H9 (cell line): Measurements from ENCODE around the gene LRCOL1. TPM values are rescaled to one million over a fixed set of nuclear protein-coding genes. Genes with fewer than 3 reads are reported as not detected.

ENCODE experiments used
- DNase-seq: peaks from one replicate; pipeline ENCODE4 v3.0.0-alpha.2; 2017
- H2AFZ ChIP-seq: one replicate; pipeline ENCODE4 v1.6.1; 2013; ENCODE audit warnings: mild to moderate bottlenecking, low read length, control low read depth, moderate library complexity
- H2AK5ac ChIP-seq: 2 replicates; pipeline ENCODE4 v1.6.1; 2013; ENCODE audit warnings: low read length, control low read depth, mixed read lengths; ENCODE audit not compliant: insufficient read length
- H2BK120ac ChIP-seq: one replicate; pipeline ENCODE4 v1.6.1; 2013; ENCODE audit warnings: low read depth, mild to moderate bottlenecking, low read length, control low read depth, inconsistent platforms; ENCODE audit not compliant: poor library complexity, severe bottlenecking
- H2BK12ac ChIP-seq: 2 replicates; pipeline ENCODE4 v1.6.1; 2013; ENCODE audit warnings: low read length, control low read depth, mixed read lengths, low read depth; ENCODE audit not compliant: insufficient read length
- H2BK15ac ChIP-seq: 2 replicates; pipeline ENCODE4 v1.6.1; 2013; ENCODE audit warnings: low read depth, low read length, control low read depth
- H2BK20ac ChIP-seq: one replicate; pipeline ENCODE4 v1.6.1; 2013; ENCODE audit warnings: low read depth, mild to moderate bottlenecking, low read length, control low read depth, inconsistent platforms; ENCODE audit not compliant: poor library complexity, severe bottlenecking
- H2BK5ac ChIP-seq: 2 replicates; pipeline ENCODE4 v1.6.1; 2013; ENCODE audit warnings: low read length, control low read depth, mixed read lengths; ENCODE audit not compliant: insufficient read length
- H3K14ac ChIP-seq: 2 replicates; pipeline ENCODE4 v1.6.1; 2013; ENCODE audit warnings: low read length, control low read depth; ENCODE audit not compliant: insufficient read depth
- H3K18ac ChIP-seq: 2 replicates; pipeline ENCODE4 v1.6.1; 2013; ENCODE audit warnings: low read depth, mild to moderate bottlenecking, mixed read lengths, low read length, control low read depth; ENCODE audit not compliant: insufficient read length
- H3K23ac ChIP-seq: 2 replicates; pipeline ENCODE4 v1.6.1; 2013; ENCODE audit warnings: low read length, control low read depth, mixed read lengths, low read depth; ENCODE audit not compliant: insufficient read length
- H3K23me2 ChIP-seq: 2 replicates; pipeline ENCODE4 v1.6.1; 2013; ENCODE audit warnings: low read depth, mild to moderate bottlenecking, mixed read lengths, low read length, control low read depth; ENCODE audit not compliant: insufficient read length, poor library complexity, severe bottlenecking
- H3K27ac ChIP-seq: 2 replicates; pipeline ENCODE4 v1.5.1; 2013; ENCODE audit warnings: low read length, control low read depth, mixed read lengths, low read depth; ENCODE audit not compliant: insufficient read length
- H3K27me3 ChIP-seq: 2 replicates; pipeline ENCODE4 v1.6.1; 2013; ENCODE audit warnings: low read length, control low read depth, inconsistent platforms; ENCODE audit not compliant: insufficient read depth
- H3K4ac ChIP-seq: 2 replicates; pipeline ENCODE4 v1.6.1; 2013; ENCODE audit warnings: low read depth, mild to moderate bottlenecking, control low read depth, inconsistent platforms, low read length, moderate library complexity
- H3K4me1 ChIP-seq: 2 replicates; pipeline ENCODE4 v1.6.1; 2013; ENCODE audit warnings: low read length, control low read depth, inconsistent platforms; ENCODE audit not compliant: insufficient read depth
- H3K4me2 ChIP-seq: 2 replicates; pipeline ENCODE4 v1.6.1; 2013; ENCODE audit warnings: low read length, control low read depth, mixed read lengths; ENCODE audit not compliant: insufficient read length, insufficient read depth
- H3K56ac ChIP-seq: 2 replicates; pipeline ENCODE4 v1.6.1; 2013; ENCODE audit warnings: low read depth, mild to moderate bottlenecking, mixed read lengths, low read length, control low read depth; ENCODE audit not compliant: insufficient read length
- H3K79me1 ChIP-seq: 2 replicates; pipeline ENCODE4 v1.6.1; 2013; ENCODE audit warnings: low read depth, mild to moderate bottlenecking, moderate library complexity, low read length, control low read depth, inconsistent platforms; ENCODE audit not compliant: insufficient read depth, poor library complexity, severe bottlenecking
- H3K79me2 ChIP-seq: 2 replicates; pipeline ENCODE4 v1.6.1; 2013; ENCODE audit warnings: low read length, control low read depth, inconsistent platforms; ENCODE audit not compliant: insufficient read depth
- H3K9ac ChIP-seq: 2 replicates; pipeline ENCODE4 v1.6.1; 2013; ENCODE audit warnings: low read length, control low read depth, mixed read lengths; ENCODE audit not compliant: insufficient read length; ENCODE audit errors: extremely low read depth
- H3K9me3 ChIP-seq: one replicate; pipeline ENCODE4 v1.6.1; 2013; ENCODE audit warnings: low read depth, low read length, inconsistent platforms; ENCODE audit not compliant: control insufficient read depth
- H3T11ph ChIP-seq: one replicate; pipeline ENCODE4 v1.6.1; 2013; ENCODE audit warnings: mild to moderate bottlenecking, low read length, control low read depth, inconsistent platforms
- H4K20me1 ChIP-seq: one replicate; pipeline ENCODE4 v1.6.1; 2013; ENCODE audit not compliant: control insufficient read depth, insufficient read length, insufficient read depth
- H4K5ac ChIP-seq: 2 replicates; pipeline ENCODE4 v1.6.1; 2013; ENCODE audit warnings: low read depth, mild to moderate bottlenecking, mixed read lengths, low read length, control low read depth; ENCODE audit not compliant: insufficient read length
- H4K8ac ChIP-seq: replicated peaks from 2 replicates; pipeline ENCODE4 v1.6.1; 2013; ENCODE audit warnings: low read length, control low read depth, mixed read lengths, low read depth; ENCODE audit not compliant: insufficient read length
- H4K91ac ChIP-seq: 2 replicates; pipeline ENCODE4 v1.6.1; 2013; ENCODE audit warnings: low read depth, mild to moderate bottlenecking, moderate library complexity, mixed read lengths, low read length, control low read depth; ENCODE audit not compliant: insufficient read length
- H3K27ac Mint-ChIP-seq, 3 experiments: 2 replicates in 2 of 3; 3 replicates in 1 of 3; pipeline ENCODE4 v1.8.0; 2020 to 2021; ENCODE audit warnings: mixed read lengths in 3 of 3, mild to moderate bottlenecking in 1 of 3, moderate library complexity in 1 of 3
- H3K27me3 Mint-ChIP-seq: 2 replicates; pipeline ENCODE4 v1.8.0; 2021; ENCODE audit warnings: low read depth, mild to moderate bottlenecking, moderate library complexity, mixed read lengths
- H3K36me3 Mint-ChIP-seq, 3 experiments: 2 replicates in 2 of 3; 3 replicates in 1 of 3; pipeline ENCODE4 v1.8.0; 2020 to 2021; ENCODE audit warnings: low read depth in 3 of 3, mixed read lengths in 3 of 3; ENCODE audit not compliant: insufficient read depth in 1 of 3
- H3K4me1 Mint-ChIP-seq, 2 experiments: 2 replicates each; pipeline ENCODE4 v1.8.0; 2020; ENCODE audit warnings: mixed read lengths in 2 of 2
- H3K4me3 Mint-ChIP-seq, 2 experiments: 2 replicates in 1 of 2; 3 replicates in 1 of 2; pipeline ENCODE4 v1.8.0; 2020 to 2021; ENCODE audit warnings: mild to moderate bottlenecking in 2 of 2, mixed read lengths in 2 of 2, moderate library complexity in 1 of 2
- H3K9me3 Mint-ChIP-seq, 2 experiments: 2 replicates in 1 of 2; 3 replicates in 1 of 2; pipeline ENCODE4 v1.8.0; 2020; ENCODE audit warnings: mild to moderate bottlenecking in 2 of 2, mixed read lengths in 2 of 2, moderate library complexity in 1 of 2
- WGBS: extraction: QIAGEN DNeasy Blood & Tissue Kit; methylation state at CpG from one replicate; pipeline ENCODE4 v1.1.7; 2013; ENCODE audit warnings: missing lambda C conversion rate, low lambda C conversion rate, mixed read lengths; ENCODE audit not compliant: insufficient read length; ENCODE audit errors: extremely low coverage; 5-methylcytosine and 5-hydroxymethylcytosine counted together
- total RNA-seq: library from RNA; stranded (reverse); gene quantifications from 2 replicates; pipeline ENCODE4 v1.2.1, GENCODE V29; 2021
- TF ChIP-seq, protein P1 (sequence below): fragments of 200-600 bp; sonication (generic); conservative IDR thresholded peaks from 3 replicates; pipeline ENCODE4 v1.8.0; 2021; ENCODE audit warnings: antibody characterized with exemption, mild to moderate bottlenecking

The LRCOL1 gene
- total RNA-seq, 1 experiment from 2014 or later: not detected

DNA sequence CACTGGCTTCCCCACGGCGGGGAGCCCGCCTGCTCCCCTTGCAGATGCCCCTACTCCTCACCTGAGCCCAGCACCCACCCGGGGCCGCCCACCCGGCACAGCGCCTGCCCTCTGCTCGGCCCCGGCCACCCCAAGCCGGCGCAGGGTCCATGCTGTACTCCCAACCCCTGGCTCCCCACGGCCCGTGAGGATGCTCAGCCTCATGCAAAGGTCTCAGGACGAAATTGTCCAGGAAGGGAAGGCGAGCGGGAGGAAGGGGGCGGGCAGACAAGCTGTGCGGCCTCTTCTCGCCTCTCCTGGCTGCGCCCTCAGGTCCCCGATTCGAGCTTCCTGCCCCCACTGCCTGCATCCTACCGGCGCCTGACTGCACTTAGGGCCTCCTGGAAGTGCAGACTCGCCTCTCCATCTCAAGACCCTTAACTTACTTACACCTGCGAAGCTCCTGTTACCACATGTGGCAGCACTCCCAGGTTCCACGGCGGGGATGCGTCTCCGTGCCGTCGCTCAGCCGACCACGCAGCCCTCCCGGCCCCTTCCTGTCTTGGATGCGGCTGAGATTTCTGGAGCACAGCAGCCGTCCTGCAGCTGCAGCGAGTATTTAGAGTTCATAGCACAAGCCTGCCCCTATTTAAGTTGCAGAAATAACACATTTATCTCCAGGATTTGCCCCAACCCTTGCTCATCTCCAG is 18.0 kb downstream of the LRCOL1 start:
- no peak overlapping the region for H3K27ac ChIP-seq
- peaks cover 99% of the 10 kb centered on the region for H3K27me3 Mint-ChIP-seq
- no peak overlapping the region for H2BK20ac ChIP-seq
- H3K56ac ChIP-seq: no peak overlapping the region
- no peak for DNase-seq
- peaks cover 0 to 4% of the 10 kb centered on the region in 2 experiments; a peak in 2 of 5 replicates for H3K9me3 Mint-ChIP-seq
- WGBS: no CpG with 5 or more reads among the region's 38 CpGs
- no peaks in the 10 kb centered on the region for H4K20me1 ChIP-seq
- no peak overlapping the region for H3K4me2 ChIP-seq
- TF ChIP-seq, protein P1, sequence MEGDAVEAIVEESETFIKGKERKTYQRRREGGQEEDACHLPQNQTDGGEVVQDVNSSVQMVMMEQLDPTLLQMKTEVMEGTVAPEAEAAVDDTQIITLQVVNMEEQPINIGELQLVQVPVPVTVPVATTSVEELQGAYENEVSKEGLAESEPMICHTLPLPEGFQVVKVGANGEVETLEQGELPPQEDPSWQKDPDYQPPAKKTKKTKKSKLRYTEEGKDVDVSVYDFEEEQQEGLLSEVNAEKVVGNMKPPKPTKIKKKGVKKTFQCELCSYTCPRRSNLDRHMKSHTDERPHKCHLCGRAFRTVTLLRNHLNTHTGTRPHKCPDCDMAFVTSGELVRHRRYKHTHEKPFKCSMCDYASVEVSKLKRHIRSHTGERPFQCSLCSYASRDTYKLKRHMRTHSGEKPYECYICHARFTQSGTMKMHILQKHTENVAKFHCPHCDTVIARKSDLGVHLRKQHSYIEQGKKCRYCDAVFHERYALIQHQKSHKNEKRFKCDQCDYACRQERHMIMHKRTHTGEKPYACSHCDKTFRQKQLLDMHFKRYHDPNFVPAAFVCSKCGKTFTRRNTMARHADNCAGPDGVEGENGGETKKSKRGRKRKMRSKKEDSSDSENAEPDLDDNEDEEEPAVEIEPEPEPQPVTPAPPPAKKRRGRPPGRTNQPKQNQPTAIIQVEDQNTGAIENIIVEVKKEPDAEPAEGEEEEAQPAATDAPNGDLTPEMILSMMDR: no peak
- no peak overlapping the region for H4K5ac ChIP-seq
- H3K14ac ChIP-seq: no peak overlapping the region; the same call in 1 of the 2 replicates
- H2AFZ ChIP-seq: no peak overlapping the region
- H4K8ac ChIP-seq: no peak overlapping the region
- H3K4me3 Mint-ChIP-seq: no peak overlapping the region
- peaks cover 3 to 9% of the 10 kb centered on the region in 2 experiments; a peak in 3 of 4 replicates for H3K4me1 Mint-ChIP-seq
- H3K9me3 ChIP-seq: no peaks in the 10 kb centered on the region
- H2BK15ac ChIP-seq: no peak overlapping the region
- H2BK120ac ChIP-seq: no peak overlapping the region
- H3K4ac ChIP-seq: no peak overlapping the region
- no peak overlapping the region for H3K27ac Mint-ChIP-seq
- H3T11ph ChIP-seq: no peak overlapping the region
- no peaks in the 10 kb centered on the region for H3K4me1 ChIP-seq
- H3K79me2 ChIP-seq: no peaks in the 10 kb centered on the region
- no peak overlapping the region for H2AK5ac ChIP-seq
- H3K23me2 ChIP-seq: no peaks in the 10 kb centered on the region
- H3K27me3 ChIP-seq: peaks cover 31% of the 10 kb centered on the region; the same call in 1 of the 2 replicates
- H2BK5ac ChIP-seq: no peak overlapping the region
- H3K23ac ChIP-seq: no peak overlapping the region
- no peak overlapping the region for H3K9ac ChIP-seq
- H4K91ac ChIP-seq: no peak overlapping the region
- H2BK12ac ChIP-seq: no peak overlapping the region
- H3K36me3 Mint-ChIP-seq: no peaks in the 10 kb centered on the region; a peak in 1 of 7 replicates
- no peak overlapping the region for H3K18ac ChIP-seq
- H3K79me1 ChIP-seq: no peaks in the 10 kb centered on the region
